Skeletal muscle satellite cell (primary cell): ENCODE data around the gene SERINC3. TPM values are rescaled to one million over a fixed set of nuclear protein-coding genes. Genes with fewer than 3 reads are reported as not detected.
"Not testable (repeated sequence)": the region's sequence is repeated elsewhere in the genome, so short reads cannot be mapped to it uniquely, and the experiment has no call there.

Source experiments
- H3K27me3 ChIP-seq: 2 replicates; pipeline ENCODE4 v1.7.0; 2013; ENCODE audit warnings: low read length; ENCODE audit not compliant: control insufficient read depth, insufficient read depth
- H3K36me3 ChIP-seq: 2 replicates; pipeline ENCODE4 v1.7.0; 2013; ENCODE audit warnings: mild to moderate bottlenecking, control low read depth, low read length; ENCODE audit not compliant: insufficient read depth
- H3K4me1 ChIP-seq: 2 replicates; pipeline ENCODE4 v1.7.0; 2013; ENCODE audit warnings: low read length; ENCODE audit not compliant: control insufficient read depth, insufficient read depth
- H3K4me2 ChIP-seq: 2 replicates; pipeline ENCODE4 v1.7.0; 2013; ENCODE audit warnings: mild to moderate bottlenecking, low read length
- H3K4me3 ChIP-seq: 2 replicates; pipeline ENCODE4 v1.7.0; 2013; ENCODE audit warnings: low read length
- H3K9ac ChIP-seq: 2 replicates; pipeline ENCODE4 v1.7.0; 2013; ENCODE audit warnings: mild to moderate bottlenecking, low read depth, low read length, moderate library complexity
- H3K9me3 ChIP-seq: replicated peaks from 2 replicates; pipeline ENCODE4 v1.7.0; 2013; ENCODE audit warnings: mild to moderate bottlenecking, control low read depth, low read length
- total RNA-seq: library from RNA; depleted of rRNA; stranded (reverse); fragments of >200 nt; gene quantifications from 2 replicates; pipeline ENCODE4 v1.2.3, GENCODE V29; 2012; rRNA removed

Gene SERINC3
- total RNA-seq, result 88.7 and 94.8 TPM in 2 replicates

DNA sequence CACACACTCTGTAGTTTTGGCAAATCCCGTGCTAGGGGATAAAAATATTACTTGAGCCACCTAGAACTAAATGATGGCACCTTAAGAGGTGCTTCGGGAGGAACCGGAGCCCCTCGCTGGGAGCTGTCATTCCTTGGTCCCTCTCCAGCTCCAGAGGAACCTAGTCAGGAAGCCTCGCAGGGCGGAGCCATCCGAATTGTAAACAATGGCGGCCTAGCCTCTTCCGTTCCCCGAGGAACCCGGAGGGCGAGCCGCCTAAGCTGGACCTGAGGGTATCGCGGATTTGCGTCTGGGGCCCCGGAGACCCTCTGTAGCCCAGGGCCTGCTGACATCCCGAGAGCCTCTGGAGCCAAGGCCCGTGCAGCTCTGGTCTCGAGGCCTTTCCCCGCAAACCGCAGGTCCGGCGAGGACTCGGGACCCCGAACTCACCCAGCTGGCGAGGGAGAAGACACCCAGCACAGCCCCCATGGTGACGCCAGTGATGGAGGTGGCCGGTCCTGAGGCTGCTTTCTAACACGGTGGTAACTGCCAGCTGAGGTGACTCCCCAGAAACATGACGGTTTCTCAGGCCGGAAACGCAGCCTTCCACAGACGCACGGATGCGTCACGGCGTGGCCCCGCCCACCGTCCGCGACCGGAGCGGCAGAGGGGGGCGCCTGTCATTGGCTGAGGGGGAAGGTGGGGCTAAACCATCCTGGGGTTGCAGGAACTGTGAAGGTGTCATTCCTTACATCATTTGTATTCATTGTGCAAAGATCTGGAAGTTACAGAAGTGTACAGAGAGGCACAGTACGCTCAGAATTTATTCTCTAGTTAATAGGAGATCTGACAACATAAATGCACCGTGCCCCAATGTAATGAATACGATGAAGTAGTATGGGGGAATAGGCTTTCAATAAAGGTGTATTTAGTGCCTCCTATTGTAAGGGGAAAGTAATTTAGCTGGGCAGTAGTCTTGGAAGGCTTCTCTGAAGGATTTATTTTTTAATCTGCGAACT, at the start of gene SERINC3:
SERINC3 (minus strand) TSS at position 587 of the 998 bp plus-strand sequence; CDS start at position 468, 119 bp downstream.
- H3K36me3 ChIP-seq, result peaks cover 5% of the 10 kb centered on the region
- peaks cover 35% of the 10 kb centered on the region for H3K4me1 ChIP-seq
- peak within 1 kb of the TSS; percentile 93 for H3K4me2 ChIP-seq
- H3K9me3 ChIP-seq, result no peaks in the 10 kb centered on the region
- peak within 1 kb of the TSS; percentile 99 for H3K9ac ChIP-seq
- H3K27me3 ChIP-seq, result no peaks in the 10 kb centered on the region
- peak within 1 kb of the TSS; percentile 85 for H3K4me3 ChIP-seq

- Histone ChIP-seq H3K4me1 (peaks cover 32% of the 10 kb centered on the region), H3K27me3 (no peaks in the 10 kb centered on the region), H3K36me3 (no peaks in the 10 kb centered on the region), H3K4me2 (no peak overlapping the region), H3K9me3 (no peaks in the 10 kb centered on the region), H3K4me3 (no peak overlapping the region), H3K9ac (no peak overlapping the region)
Observed at GRCh38 chr20:44571362-44571988, 49.6 kb upstream of the SERINC3 start.

- no peaks in the 10 kb centered on the region for H3K9me3 ChIP-seq
- H3K36me3 ChIP-seq, result no peaks in the 10 kb centered on the region
- no peaks in the 10 kb centered on the region for H3K27me3 ChIP-seq
- no peak overlapping the region for H3K4me3 ChIP-seq
- peaks cover 27% of the 10 kb centered on the region for H3K4me1 ChIP-seq
- no peak overlapping the region for H3K4me2 ChIP-seq
- H3K9ac ChIP-seq, result no peak overlapping the region
Observed at GRCh38 chr20:44570367-44570766, 48.5 kb upstream of the SERINC3 start.

DNA sequence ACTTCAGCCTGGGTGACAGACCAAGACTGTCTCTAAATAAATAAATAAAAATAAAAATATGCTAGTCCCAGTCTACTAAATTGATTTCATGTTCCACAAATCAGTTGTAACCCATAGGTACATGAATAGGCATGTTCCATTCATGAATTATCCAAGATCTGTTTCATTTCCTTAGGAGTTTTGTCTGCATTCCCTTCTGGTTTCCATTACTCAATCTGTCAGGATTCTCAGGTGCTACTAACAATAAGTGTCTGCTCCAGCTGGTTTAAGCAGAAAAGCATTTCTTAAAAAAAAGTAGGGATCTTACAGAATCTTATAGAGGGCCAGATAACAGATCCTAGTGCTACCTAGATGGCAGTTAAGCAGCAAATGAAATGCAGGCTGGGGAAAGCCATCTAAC, 44.9 kb upstream of the SERINC3 start:
- H3K4me2 ChIP-seq, result no peak overlapping the region
- no peaks in the 10 kb centered on the region for H3K36me3 ChIP-seq
- H3K4me1 ChIP-seq, result peaks cover 4% of the 10 kb centered on the region
- H3K9me3 ChIP-seq, result no peaks in the 10 kb centered on the region
- no peaks in the 10 kb centered on the region for H3K27me3 ChIP-seq
- H3K4me3 ChIP-seq, result no peak overlapping the region
- no peak overlapping the region for H3K9ac ChIP-seq

- no peaks in the 10 kb centered on the region for H3K4me1 ChIP-seq
- H3K4me2 ChIP-seq, result no peak overlapping the region
- H3K36me3 ChIP-seq, result no peaks in the 10 kb centered on the region
- H3K4me3 ChIP-seq, result no peak overlapping the region
- no peak overlapping the region for H3K9ac ChIP-seq
- no peaks in the 10 kb centered on the region for H3K27me3 ChIP-seq
- H3K9me3 ChIP-seq, result no peaks in the 10 kb centered on the region
Observed at GRCh38 chr20:44566018-44566417, 44.1 kb upstream of the SERINC3 start.

GRCh38 chr20:44561876-44562275, 40.0 kb upstream of the SERINC3 start:
- Histone ChIP-seq H3K27me3 (no peaks in the 10 kb centered on the region), H3K36me3 (no peaks in the 10 kb centered on the region), H3K4me1 (no peaks in the 10 kb centered on the region), H3K9ac (no peak overlapping the region), H3K4me2 (no peak overlapping the region), H3K9me3 (no peaks in the 10 kb centered on the region), H3K4me3 (no peak overlapping the region)

GRCh38 chr20:44560818-44561217, 38.9 kb upstream of the SERINC3 start:
- not testable (repeated sequence) for H3K9ac ChIP-seq, H3K27me3 ChIP-seq, H3K4me2 ChIP-seq, H3K36me3 ChIP-seq, H3K4me3 ChIP-seq, H3K9me3 ChIP-seq, H3K4me1 ChIP-seq

GRCh38 chr20:44560229-44560628, 38.4 kb upstream of the SERINC3 start:
- no peak overlapping the region for H3K4me3 ChIP-seq
- H3K9ac ChIP-seq, result no peak overlapping the region
- H3K4me1 ChIP-seq, result no peaks in the 10 kb centered on the region
- no peaks in the 10 kb centered on the region for H3K36me3 ChIP-seq
- H3K27me3 ChIP-seq, result no peaks in the 10 kb centered on the region
- H3K4me2 ChIP-seq, result no peak overlapping the region
- H3K9me3 ChIP-seq, result no peaks in the 10 kb centered on the region

DNA sequence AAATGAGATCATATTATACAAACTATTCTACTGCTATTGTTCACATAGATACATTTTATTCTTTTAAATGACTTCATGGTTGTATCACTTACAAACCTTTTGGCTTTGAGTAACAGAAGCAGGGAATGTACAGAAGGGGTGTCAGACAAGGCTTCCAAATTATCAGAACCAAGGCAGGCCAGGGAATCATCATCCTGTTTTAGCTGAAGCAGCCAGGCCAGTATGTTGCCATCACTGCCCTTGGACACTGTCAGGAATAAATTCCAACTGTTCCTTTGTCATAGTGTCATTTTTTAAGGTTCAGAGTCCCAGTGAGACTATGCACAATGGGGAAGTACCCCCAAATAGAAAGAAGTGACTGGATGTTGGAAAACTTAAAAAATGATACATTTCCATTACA, 37.4 kb upstream of the SERINC3 start:
- H3K9me3 ChIP-seq, result no peaks in the 10 kb centered on the region
- no peaks in the 10 kb centered on the region for H3K36me3 ChIP-seq
- no peak overlapping the region for H3K4me3 ChIP-seq
- no peak overlapping the region for H3K4me2 ChIP-seq
- H3K27me3 ChIP-seq, result no peaks in the 10 kb centered on the region
- H3K4me1 ChIP-seq, result no peaks in the 10 kb centered on the region
- no peak overlapping the region for H3K9ac ChIP-seq

- no peak overlapping the region for H3K9ac ChIP-seq
- H3K27me3 ChIP-seq, result no peaks in the 10 kb centered on the region
- peak overlapping the region; percentile 30 for H3K4me2 ChIP-seq
- no peaks in the 10 kb centered on the region for H3K36me3 ChIP-seq
- H3K4me3 ChIP-seq, result no peak overlapping the region
- peaks cover 28% of the 10 kb centered on the region for H3K4me1 ChIP-seq
- H3K9me3 ChIP-seq, result no peaks in the 10 kb centered on the region
Observed at GRCh38 chr20:44552950-44553908, 31.4 kb upstream of the SERINC3 start.

GRCh38 chr20:44552568-44552949, 30.7 kb upstream of the SERINC3 start:
- Histone ChIP-seq H3K27me3 (no peaks in the 10 kb centered on the region), H3K9ac (no peak overlapping the region), H3K4me2 (peak overlapping the region; percentile 11), H3K9me3 (no peaks in the 10 kb centered on the region), H3K36me3 (no peaks in the 10 kb centered on the region), H3K4me1 (peaks cover 30% of the 10 kb centered on the region), H3K4me3 (no peak overlapping the region)
